Inferior parietal cortex (tissue), 1 donor: Measurements from ENCODE around the gene GNPTAB.

Experiments
- DNase-seq: peaks from one replicate; pipeline ENCODE4 v3.0.0-alpha.2; 2016; ENCODE audit errors: extremely low spot score

Gene GNPTAB

GRCh38 chr12:101804409-101804808, 26.4 kb downstream of the GNPTAB start:
- no peak for DNase-seq

GRCh38 chr12:101803978-101804377, 26.8 kb downstream of the GNPTAB start:
- no peak for DNase-seq

- no peak for DNase-seq
These were observed 28.3 kb downstream of the GNPTAB start for GRCh38 chr12:101802486-101802885.

- no peak for DNase-seq
These were observed 31.0 kb downstream of the GNPTAB start for GRCh38 chr12:101799774-101800173.

- no peak for DNase-seq
These were observed 35.0 kb downstream of the GNPTAB start for GRCh38 chr12:101795786-101796185.

GRCh38 chr12:101795013-101795412, 35.7 kb downstream of the GNPTAB start:
- DNase-seq = no peak

GRCh38 chr12:101794574-101794973, 36.2 kb downstream of the GNPTAB start:
- no peak for DNase-seq

GRCh38 chr12:101793401-101793800, 37.4 kb downstream of the GNPTAB start:
- DNase-seq = no peak

GRCh38 chr12:101792046-101792931, 38.5 kb downstream of the GNPTAB start:
- peak; percentile 39 for DNase-seq

GRCh38 chr12:101789171-101789570, 41.6 kb downstream of the GNPTAB start:
- no peak for DNase-seq

- DNase-seq = no peak
These were observed 45.1 kb downstream of the GNPTAB start for GRCh38 chr12:101785671-101786070.

GRCh38 chr12:101784376-101784775, 46.4 kb downstream of the GNPTAB start:
- no peak for DNase-seq

- DNase-seq = no peak
These were observed 46.9 kb downstream of the GNPTAB start for GRCh38 chr12:101783838-101784237.

- no peak for DNase-seq
These were observed 47.6 kb downstream of the GNPTAB start for GRCh38 chr12:101783150-101783549.

- DNase-seq = no peak
These were observed 48.5 kb downstream of the GNPTAB start for GRCh38 chr12:101782273-101782731.

- no peak for DNase-seq
These were observed 48.9 kb downstream of the GNPTAB start for GRCh38 chr12:101781834-101782233.

- no peak for DNase-seq
These were observed 50.2 kb downstream of the GNPTAB start for GRCh38 chr12:101780599-101780998.

GRCh38 chr12:101779626-101780025, 51.1 kb downstream of the GNPTAB start:
- DNase-seq = no peak

GRCh38 chr12:101779200-101779599, 51.6 kb downstream of the GNPTAB start:
- DNase-seq = no peak

GRCh38 chr12:101777978-101778377, 52.8 kb downstream of the GNPTAB start:
- no peak for DNase-seq

- no peak for DNase-seq
These were observed 53.3 kb downstream of the GNPTAB start for GRCh38 chr12:101777485-101777884.

- no peak for DNase-seq
These were observed 54.9 kb downstream of the GNPTAB start for GRCh38 chr12:101775816-101776215.

GRCh38 chr12:101773650-101774162, 57.1 kb downstream of the GNPTAB start:
- peak; percentile 87 for DNase-seq
